Osteoblast (primary cell): ENCODE measurements around the gene LPAR5. TPM values are rescaled to one million over a fixed set of nuclear protein-coding genes. Genes with fewer than 3 reads are reported as not detected.

Experiments
- DNase-seq: peaks from one replicate; pipeline ENCODE4 v3.0.0; 2011; ENCODE audit warnings: low spot score, mixed read lengths; ENCODE audit not compliant: insufficient read length; ENCODE audit errors: missing footprints
- H2AFZ ChIP-seq: 2 replicates; pipeline ENCODE4 v1.6.0; 2011; ENCODE audit warnings: mild to moderate bottlenecking, low read length
- H3K27ac ChIP-seq: 2 replicates; pipeline ENCODE4 v1.5.1; 2011; ENCODE audit warnings: mild to moderate bottlenecking, low read depth, low read length, moderate library complexity
- H3K27me3 ChIP-seq: 2 replicates; pipeline ENCODE4 v1.6.0; 2012; ENCODE audit warnings: mild to moderate bottlenecking, control low read depth, inconsistent platforms, low read length, moderate library complexity; ENCODE audit not compliant: insufficient read depth
- H3K36me3 ChIP-seq: 2 replicates; pipeline ENCODE4 v1.5.1; 2011; ENCODE audit warnings: mild to moderate bottlenecking, low read length, control low read depth, moderate library complexity; ENCODE audit not compliant: insufficient read depth
- H3K4me1 ChIP-seq: 2 replicates; pipeline ENCODE4 v1.5.1; 2011; ENCODE audit warnings: mild to moderate bottlenecking, low read length, control low read depth, moderate library complexity; ENCODE audit not compliant: insufficient read depth
- H3K4me2 ChIP-seq: 2 replicates; pipeline ENCODE4 v1.6.0; 2011; ENCODE audit warnings: mild to moderate bottlenecking, low read length; ENCODE audit not compliant: insufficient read depth
- H3K4me3 ChIP-seq: fragments of 200-600 bp; sonication (generic); 3 replicates; pipeline ENCODE4 v1.5.1; 2012; ENCODE audit warnings: mild to moderate bottlenecking, low read length, inconsistent platforms; ENCODE audit not compliant: insufficient read depth
- H3K79me2 ChIP-seq: 2 replicates; pipeline ENCODE4 v1.6.0; 2012; ENCODE audit warnings: mild to moderate bottlenecking, low read length, control low read depth, inconsistent platforms; ENCODE audit not compliant: insufficient read depth
- H3K9me3 ChIP-seq: 2 replicates; pipeline ENCODE4 v1.5.1; 2011; ENCODE audit warnings: low read depth, low read length, control low read depth
- H4K20me1 ChIP-seq: 2 replicates; pipeline ENCODE4 v1.6.0; 2012; ENCODE audit warnings: mild to moderate bottlenecking, low read length, control low read depth; ENCODE audit not compliant: insufficient read depth
- small RNA-seq: library from RNA; depleted of rRNA; stranded (forward); fragments of <200 nt; gene quantifications from one replicate; pipeline ENCODE3, GENCODE V24; 2012
- total RNA-seq: library from RNA; depleted of rRNA; stranded (reverse); fragments of >200 nt; gene quantifications from 2 replicates; pipeline ENCODE4 v1.2.3, GENCODE V29; 2012
- TF ChIP-seq, protein P1 (sequence below): IDR thresholded peaks from 2 replicates; pipeline ENCODE4 v1.5.1; 2011; ENCODE audit warnings: mild to moderate bottlenecking, low read depth, low read length, moderate library complexity; ENCODE audit errors: extremely low read depth

LPAR5 gene
- total RNA-seq, 1 donor, result not detected

DNA sequence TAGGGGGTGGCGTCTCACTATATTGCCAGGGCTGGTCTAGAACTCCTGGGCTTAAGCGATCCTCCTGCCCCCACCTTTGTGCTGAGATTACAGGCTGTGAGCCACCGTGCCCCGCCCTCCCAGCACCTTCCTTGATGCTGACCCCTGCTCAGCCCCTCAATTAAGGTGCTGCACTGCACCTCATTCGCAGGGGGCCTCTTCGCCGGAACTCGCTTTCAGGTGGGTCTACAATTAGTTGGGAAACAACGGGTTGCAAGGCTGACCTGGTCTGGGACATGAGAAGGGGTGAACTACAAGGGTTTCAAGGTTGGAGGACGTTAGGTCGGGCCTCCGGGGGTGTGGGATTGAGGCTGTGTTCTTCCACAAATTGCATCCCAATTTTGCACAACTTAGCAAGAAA is 66.4 kb downstream of the LPAR5 start:
- H3K4me3 ChIP-seq, result no peak overlapping the region
- H4K20me1 ChIP-seq, result peaks cover 8% of the 10 kb centered on the region
- H3K36me3 ChIP-seq, result peaks cover 73% of the 10 kb centered on the region
- no peaks in the 10 kb centered on the region for H3K27me3 ChIP-seq
- no peak overlapping the region for H3K4me2 ChIP-seq
- H3K79me2 ChIP-seq, result peaks cover 33% of the 10 kb centered on the region
- H3K27ac ChIP-seq, result no peak overlapping the region
- peaks cover 3% of the 10 kb centered on the region for H3K4me1 ChIP-seq
- H2AFZ ChIP-seq, result no peak overlapping the region
- no peaks in the 10 kb centered on the region for H3K9me3 ChIP-seq
- TF ChIP-seq, protein P1, sequence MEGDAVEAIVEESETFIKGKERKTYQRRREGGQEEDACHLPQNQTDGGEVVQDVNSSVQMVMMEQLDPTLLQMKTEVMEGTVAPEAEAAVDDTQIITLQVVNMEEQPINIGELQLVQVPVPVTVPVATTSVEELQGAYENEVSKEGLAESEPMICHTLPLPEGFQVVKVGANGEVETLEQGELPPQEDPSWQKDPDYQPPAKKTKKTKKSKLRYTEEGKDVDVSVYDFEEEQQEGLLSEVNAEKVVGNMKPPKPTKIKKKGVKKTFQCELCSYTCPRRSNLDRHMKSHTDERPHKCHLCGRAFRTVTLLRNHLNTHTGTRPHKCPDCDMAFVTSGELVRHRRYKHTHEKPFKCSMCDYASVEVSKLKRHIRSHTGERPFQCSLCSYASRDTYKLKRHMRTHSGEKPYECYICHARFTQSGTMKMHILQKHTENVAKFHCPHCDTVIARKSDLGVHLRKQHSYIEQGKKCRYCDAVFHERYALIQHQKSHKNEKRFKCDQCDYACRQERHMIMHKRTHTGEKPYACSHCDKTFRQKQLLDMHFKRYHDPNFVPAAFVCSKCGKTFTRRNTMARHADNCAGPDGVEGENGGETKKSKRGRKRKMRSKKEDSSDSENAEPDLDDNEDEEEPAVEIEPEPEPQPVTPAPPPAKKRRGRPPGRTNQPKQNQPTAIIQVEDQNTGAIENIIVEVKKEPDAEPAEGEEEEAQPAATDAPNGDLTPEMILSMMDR, result no peak
- no peak for DNase-seq

Small RNA genes lying within 50 kb of the gene (small RNA-seq; reads per million reads assigned to genes)
- 40.9 reads per million, percentile 96 among the genes with 10 or more reads in this experiment for gene SCARNA11

Other genes with a start within 250 kb of the LPAR5 start
- gene CD27, start 191.0 kb downstream of the LPAR5 start, total RNA-seq, result not detected in 2 replicates
- 11.8 and 13.8 TPM in 2 replicates for gene TAPBPL, start 183.9 kb downstream of the LPAR5 start, total RNA-seq
- 6.5 and 9.1 TPM in 2 replicates for gene VAMP1, start 165.3 kb downstream of the LPAR5 start, total RNA-seq
- 58.3 and 68.8 TPM in 2 replicates for gene MRPL51, start 142.7 kb downstream of the LPAR5 start, total RNA-seq
- 19.4 and 21.0 TPM in 2 replicates for gene NCAPD2, start 141.9 kb downstream of the LPAR5 start, total RNA-seq
- gene GAPDH, start 101.4 kb downstream of the LPAR5 start, total RNA-seq, result 4,846 and 5,173 TPM in 2 replicates
- gene IFFO1, start 79.9 kb downstream of the LPAR5 start, total RNA-seq, result 12.7 and 13.4 TPM in 2 replicates
- gene NOP2, start 67.7 kb downstream of the LPAR5 start, total RNA-seq, result 18.3 and 21.4 TPM in 2 replicates
- 238 and 259 TPM in 2 replicates for gene CHD4, start 28.6 kb downstream of the LPAR5 start, total RNA-seq
- gene ACRBP, start 11.5 kb upstream of the LPAR5 start, total RNA-seq, result under 0.01 and 0.36 TPM in 2 replicates
- 46.9 and 53.6 TPM in 2 replicates for gene ING4, start 27.2 kb upstream of the LPAR5 start, total RNA-seq
- gene ZNF384, start 53.4 kb upstream of the LPAR5 start, total RNA-seq, result 19.9 and 22.4 TPM in 2 replicates
- gene PIANP, start 64.9 kb upstream of the LPAR5 start, total RNA-seq, result not detected in 2 replicates
- gene COPS7A, start 88.1 kb upstream of the LPAR5 start, total RNA-seq, result 91.9 and 98.8 TPM in 2 replicates
- gene MLF2, start 117.2 kb upstream of the LPAR5 start, total RNA-seq, result 118 and 138 TPM in 2 replicates
- 70.4 and 72.7 TPM in 2 replicates for gene PTMS, start 130.4 kb upstream of the LPAR5 start, total RNA-seq
- gene LAG3, start 136.6 kb upstream of the LPAR5 start, total RNA-seq, result not detected in 2 replicates
- 10.9 and 15.0 TPM in 2 replicates for gene CD4, start 153.6 kb upstream of the LPAR5 start, total RNA-seq
- 1.4 and 5.0 TPM in 2 replicates for gene GPR162, start 185.9 kb upstream of the LPAR5 start, total RNA-seq
- 108 and 130 TPM in 2 replicates for gene P3H3, start 192.4 kb upstream of the LPAR5 start, total RNA-seq
- gene GNB3, start 205.0 kb upstream of the LPAR5 start, total RNA-seq, result 1.4 and 2.7 TPM in 2 replicates
- gene CDCA3, start 215.3 kb upstream of the LPAR5 start, total RNA-seq, result 4.0 and 5.0 TPM in 2 replicates
- 65.7 and 77.1 TPM in 2 replicates for gene USP5, start 216.2 kb upstream of the LPAR5 start, total RNA-seq
- gene TPI1, start 231.6 kb upstream of the LPAR5 start, total RNA-seq, result 385 and 553 TPM in 2 replicates
- gene SPSB2, start 237.3 kb upstream of the LPAR5 start, total RNA-seq, result 11.5 and 11.9 TPM in 2 replicates